Measurements from ENCODE around the gene LPAR1. TPM values are rescaled to one million over a fixed set of nuclear protein-coding genes. Genes with fewer than 3 reads are reported as not detected.

LPAR1 gene
- 10 to 100 TPM; 22.5 to 63.8 (median 35.7) TPM for total RNA-seq
- polyA plus RNA-seq: 10 to 100 TPM in 2 of 3 donors, 1 to 10 TPM in 1; 8.1 to 14.4 (median 12.9) TPM
- long read RNA-seq, donor 1, partial matches to known transcripts: 28 of 36 reads
- long read RNA-seq, donor 1, other reads (novel, unspliced or antisense): 5 of 36 reads
- long read RNA-seq, donor 2, partial matches to known transcripts: 0 of 5 reads
- long read RNA-seq, donor 2, other reads (novel, unspliced or antisense): 5 of 5 reads

GRCh38 chr9:111038331-111039230 is at the start of gene LPAR1:
Gene LPAR1, minus strand, starts transcription at chr9:111038470. Its CDS starts 66,353 bp downstream, at chr9:110972117.
- Histone ChIP-seq H3K27ac (peak within 1 kb of the TSS in 7 of 8 donors; percentile 77 to 88 (median 84)), H3K27me3 (replicated peaks in 1 of 7) (peaks cover 0 to 69% (median 41%) of the 10 kb centered on the region in 7 donors), H3K36me3 (no peaks in the 10 kb centered on the region), H3K4me1 (peaks cover 5 to 42% (median 20%) of the 10 kb centered on the region in 6 donors), H3K9me3 (no peaks in the 10 kb centered on the region), H3K4me3 (peak within 1 kb of the TSS; percentile 18 to 69 (median 40))
- WGBS, 5 donors: 1 to 3% (median 3%) methylated on average over 42 to 72 of the region's 72 CpGs
- TF ChIP-seq CTCF (IDR thresholded peaks at IDR 0.05 in 8 of 11, conservative IDR thresholded peaks at IDR 0.05 in 3 of 11): no peak
- TF ChIP-seq POLR2A (IDR thresholded peaks at IDR 0.05): no peak
- peak; percentile 5 to 72 (median 59) for TF ChIP-seq POLR2AphosphoS5 (IDR thresholded peaks at IDR 0.05)
- intact Hi-C loops (cut with DNase I; ENCODE audit: low total_unique reads): no loop called here
- DNase-seq: peak; percentile 77

GRCh38 chr9:111078391-111079038 is 40.2 kb upstream of the LPAR1 start:
- Histone ChIP-seq H3K9me3 (no peaks in the 10 kb centered on the region), H3K27ac (peak overlapping the region in 3 of 8 donors; percentile 53 to 64 (median 53)), H3K4me1 (peaks cover 0 to 34% (median 0%) of the 10 kb centered on the region in 6 donors), H3K27me3 (replicated peaks in 1 of 7) (no peaks in the 10 kb centered on the region), H3K4me3 (no peak overlapping the region), H3K36me3 (no peaks in the 10 kb centered on the region)
- intact Hi-C loops (cut with DNase I; ENCODE audit: low total_unique reads): no loop called here
- no peak for TF ChIP-seq POLR2A (IDR thresholded peaks at IDR 0.05)
- no peak for TF ChIP-seq POLR2AphosphoS5 (IDR thresholded peaks at IDR 0.05)
- no peak for TF ChIP-seq CTCF (IDR thresholded peaks at IDR 0.05 in 8 of 11, conservative IDR thresholded peaks at IDR 0.05 in 3 of 11)
- DNase-seq: no peak
- 28 to 66% (median 47%) methylated on average over 1 of the region's 1 CpG for WGBS, 5 donors

- peak overlapping the region in 5 of 8 donors; percentile 11 to 81 (median 72) for H3K27ac ChIP-seq
- H3K4me1 ChIP-seq: peaks cover 0 to 34% (median 0%) of the 10 kb centered on the region in 6 donors
- no peaks in the 10 kb centered on the region for H3K9me3 ChIP-seq
- no peak overlapping the region for H3K4me3 ChIP-seq
- WGBS, 5 donors: 24 to 58% (median 31%) methylated on average over 3 of the region's 3 CpGs
- intact Hi-C loops (cut with DNase I; ENCODE audit: low total_unique reads): no loop called here
- no peaks in the 10 kb centered on the region for H3K36me3 ChIP-seq
- TF ChIP-seq CTCF (IDR thresholded peaks at IDR 0.05 in 8 of 11, conservative IDR thresholded peaks at IDR 0.05 in 3 of 11) (no peak), POLR2A (IDR thresholded peaks at IDR 0.05) (no peak), POLR2AphosphoS5 (IDR thresholded peaks at IDR 0.05) (no peak)
- no peaks in the 10 kb centered on the region for H3K27me3 ChIP-seq (replicated peaks in 1 of 7)
- no peak for DNase-seq
Measured at GRCh38 chr9:111076519-111076918, 38.2 kb upstream of the LPAR1 start.
